B cell (primary cell): ENCODE data around the gene GKAP1. TPM values are rescaled to one million over a fixed set of nuclear protein-coding genes. Genes with fewer than 3 reads are reported as not detected.
A peak's percentile ranks its signal among the peaks of the same experiment; 100 is the strongest.
"Not testable (repeated sequence)": the region's sequence is repeated elsewhere in the genome, so short reads cannot be mapped to it uniquely, and the experiment has no call there.

Experiments used
- ATAC-seq: fragments of 200-7000 bp; cut with Tn5 transposase; one replicate; pipeline ENCODE4 v1.10.0; 2021; ENCODE audit warnings: low read depth, mild to moderate bottlenecking, moderate number of reproducible peaks, moderate library complexity
- CTCF ChIA-PET: fragments of 350-600 bp; sonication (Branson Sonifier 250); formaldehyde crosslinking; loops from one replicate; lab custom pipeline; 2021; ENCODE audit warnings: antibody characterized with exemption, inconsistent platforms; lab: Charles Lee
- POLR2A ChIA-PET: fragments of 350-600 bp; sonication (Branson Sonifier 250); formaldehyde crosslinking; loops from one replicate; lab custom pipeline; 2021; ENCODE audit warnings: antibody characterized with exemption; lab: Charles Lee
- DNase-seq: peaks from one replicate; pipeline ENCODE4 v3.0.0; 2013
- H2AFZ ChIP-seq: 2 replicates; pipeline ENCODE4 v1.6.1; 2012; ENCODE audit warnings: mild to moderate bottlenecking, low read depth, low read length; ENCODE audit not compliant: insufficient read depth, poor library complexity, severe bottlenecking
- H3K27ac ChIP-seq, 2 donors: 1 replicate in 1 of 2; 2 replicates in 1 of 2; pipeline ENCODE4 v1.5.1; 2012 to 2013; ENCODE audit warnings: low read length in 2 of 2, mild to moderate bottlenecking in 2 of 2, moderate library complexity in 1 of 2
- H3K27me3 ChIP-seq, 4 experiments: fragments of 200-600 bp in 1 of 4; sonication (generic) in 1 of 4; replicated peaks in 1 of 4; 1 replicate in 2 of 4; 2 replicates in 2 of 4; pipeline versions ENCODE4 v1.6.1 to v1.7.0; 2013 to 2016; ENCODE audit warnings: low read length in 3 of 4, mild to moderate bottlenecking in 2 of 4, mixed read lengths in 1 of 4, moderate library complexity in 1 of 4; ENCODE audit not compliant: insufficient read depth in 4 of 4, control insufficient read depth in 3 of 4; ENCODE audit errors: control extremely low read depth in 1 of 4
- H3K36me3 ChIP-seq, 2 experiments: replicated peaks in 1 of 2; 1 replicate in 1 of 2; 2 replicates in 1 of 2; pipeline versions ENCODE4 v1.6.1 to v1.7.1; 2013; ENCODE audit warnings: low read length in 1 of 2; ENCODE audit not compliant: insufficient read depth in 2 of 2, control insufficient read depth in 1 of 2; ENCODE audit errors: control extremely low read depth in 1 of 2, extremely low read depth in 1 of 2
- H3K4me1 ChIP-seq, 2 donors: fragments of 200-600 bp in 1 of 2; sonication (generic) in 1 of 2; 1 replicate in 1 of 2; 2 replicates in 1 of 2; pipeline versions ENCODE4 v1.5.1 to v1.6.1; 2013 to 2017; ENCODE audit warnings: low read length in 2 of 2; ENCODE audit not compliant: control insufficient read depth in 2 of 2, insufficient read depth in 2 of 2
- H3K4me2 ChIP-seq: replicated peaks from 2 replicates; pipeline ENCODE3; 2012; ENCODE audit warnings: mild to moderate bottlenecking, low read depth, low read length; ENCODE audit not compliant: poor library complexity, severe bottlenecking
- H3K4me3 ChIP-seq, 5 experiments: fragments of 200-600 bp in 1 of 5; sonication (generic) in 1 of 5; 1 replicate in 3 of 5; 2 replicates in 2 of 5; pipeline versions ENCODE4 v1.5.1 to v1.7.0; 2011 to 2016; ENCODE audit warnings: low read length in 4 of 5, mild to moderate bottlenecking in 4 of 5, low read depth in 2 of 5, control low read depth in 1 of 5, moderate library complexity in 1 of 5; ENCODE audit not compliant: insufficient read depth in 1 of 5; ENCODE audit errors: control extremely low read depth in 1 of 5, extremely low read depth in 1 of 5
- H3K79me2 ChIP-seq: fragments of 200-600 bp; sonication (generic); one replicate; pipeline ENCODE4 v1.6.0; 2016; ENCODE audit warnings: low read length; ENCODE audit not compliant: control insufficient read depth, insufficient read depth
- H3K9ac ChIP-seq: fragments of 200-600 bp; sonication (generic); 2 replicates; pipeline ENCODE4 v1.6.1; 2017; ENCODE audit warnings: mild to moderate bottlenecking, low read length, moderate library complexity
- H3K9me3 ChIP-seq, 3 donors: one replicate each; pipeline versions ENCODE4 v1.6.1 to v1.7.1; 2013; ENCODE audit warnings: low read length in 2 of 3; ENCODE audit not compliant: control insufficient read depth in 2 of 3, insufficient read depth in 1 of 3; ENCODE audit errors: control extremely low read depth in 1 of 3
- H4K20me1 ChIP-seq: 2 replicates; pipeline ENCODE4 v1.6.0; 2012; ENCODE audit warnings: mild to moderate bottlenecking, low read length; ENCODE audit not compliant: insufficient read depth, control insufficient read depth, poor library complexity, severe bottlenecking
- H3K27ac Mint-ChIP-seq: one replicate; pipeline ENCODE4 v1.8.0; 2021; ENCODE audit warnings: mixed read lengths
- H3K27me3 Mint-ChIP-seq: one replicate; pipeline ENCODE4 v1.8.0; 2021; ENCODE audit warnings: mixed read lengths
- H3K4me1 Mint-ChIP-seq: one replicate; pipeline ENCODE4 v1.8.0; 2021; ENCODE audit warnings: mixed read lengths
- H3K4me3 Mint-ChIP-seq: one replicate; pipeline ENCODE4 v1.8.0; 2021; ENCODE audit warnings: mixed read lengths
- H3K9me3 Mint-ChIP-seq: one replicate; pipeline ENCODE4 v1.8.0; 2022; ENCODE audit warnings: mixed read lengths; ENCODE audit not compliant: insufficient read depth
- EZH2 ChIP-seq: IDR thresholded peaks from 2 replicates; pipeline ENCODE4 v1.6.1; 2012; ENCODE audit warnings: borderline replicate concordance, low read depth, mild to moderate bottlenecking, moderate library complexity, low read length; ENCODE audit not compliant: insufficient read depth, poor library complexity, severe bottlenecking
- WGBS: methylation state at CpG from one replicate; pipeline ENCODE4 v1.1.5; 2013; ENCODE audit warnings: missing lambda C conversion rate; ENCODE audit not compliant: insufficient coverage; 5-methylcytosine and 5-hydroxymethylcytosine counted together
- intact Hi-C: fragments of 100-400 bp; cut with micrococcal nuclease; formaldehyde crosslinking; loops from one replicate; pipeline ENCODE4 v1.10.0; 2022
- polyA plus RNA-seq: library from polyadenylated mRNA; depleted of rRNA; stranded (reverse); fragments of >200 nt; gene quantifications from 2 replicates; pipeline ENCODE4 v1.2.3, GENCODE V29; 2012
- total RNA-seq, 2 donors: library from RNA; stranded (reverse); fragments of 120-200 nt in 1 of 2; gene quantifications; 1 replicate in 1 of 2; 2 replicates in 1 of 2; pipeline versions ENCODE4 v1.2.3 to v1.2.4, GENCODE V29; 2013 to 2022
- TF ChIP-seq, protein P1 (sequence below): fragments of 200-600 bp; IDR thresholded peaks from one replicate; pipeline ENCODE4 v1.8.0; 2022; ENCODE audit warnings: antibody characterized with exemption, mild to moderate bottlenecking

GKAP1 gene
- total and polyA plus RNA-seq, 2 donors (not counting 1 experiment from before 2014, with no cell fraction given) = 2.7 to 23.1 TPM

DNA sequence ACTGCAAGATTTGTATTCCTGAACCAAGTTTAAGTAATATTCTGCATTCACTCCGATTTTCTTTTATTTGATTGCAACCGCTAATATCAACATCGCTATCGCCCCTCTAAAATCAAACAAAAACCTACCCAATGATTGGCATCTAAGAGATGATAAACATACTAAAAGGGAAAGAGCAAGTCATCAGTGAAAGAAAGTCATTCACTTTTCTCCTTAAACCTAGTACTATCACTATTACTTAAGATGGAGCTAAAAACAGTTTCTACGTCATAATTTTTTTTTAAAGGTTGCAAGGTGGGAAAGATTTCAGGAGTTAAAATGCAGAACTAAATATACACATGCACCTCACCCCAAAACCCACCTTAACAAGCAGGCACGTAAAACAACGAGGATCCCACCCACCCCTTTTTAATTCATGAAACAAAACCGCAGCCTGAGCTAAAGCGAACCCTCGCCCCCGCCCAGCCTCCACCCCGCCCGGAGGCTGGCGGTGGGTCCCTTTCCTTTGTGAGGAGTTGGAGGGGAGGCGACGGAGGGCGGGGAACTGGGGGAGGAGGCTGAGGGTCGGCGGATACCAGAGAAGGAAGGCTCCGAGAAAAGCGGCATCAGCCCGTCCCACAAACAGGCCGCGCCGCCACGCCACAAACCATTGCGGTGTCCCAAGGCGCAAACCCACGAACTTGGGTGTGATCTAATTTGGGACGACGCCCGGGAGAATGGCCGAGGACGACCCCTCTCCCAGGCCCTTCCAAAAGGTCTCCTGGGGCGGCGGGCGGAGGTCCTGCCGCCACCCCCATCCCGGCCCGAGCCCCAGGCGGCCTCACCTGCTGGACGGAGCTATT is 110.7 kb downstream of the GKAP1 start:
- peaks cover 54% of the 10 kb centered on the region for H3K79me2 ChIP-seq
- peak overlapping the region; percentile 75 to 95 (median 87) for H3K4me3 ChIP-seq
- peak overlapping the region; percentile 93 for H3K4me3 Mint-ChIP-seq
- peaks cover 20% of the 10 kb centered on the region in 2 donors for H3K4me1 ChIP-seq
- intact Hi-C loops = loop anchor here (5.0 kb wide), 1 partner anchor 35 kb away; no protein-coding TSS in a partner anchor
- peaks cover 22% of the 10 kb centered on the region for H4K20me1 ChIP-seq
- peaks cover 0 to 4% (median 0%) of the 10 kb centered on the region in 3 donors for H3K9me3 ChIP-seq
- peak overlapping the region; percentile 85 for H2AFZ ChIP-seq
- POLR2A ChIA-PET = interaction anchor here (1.7 to 2.5 kb wide), 4 partner anchors 83 to 273 kb away, joined by 5 to 17 read pairs (median 12); partner anchors contain the start of genes HNRNPK, IDNK, KIF27 and RMI1
- CTCF ChIA-PET = interaction anchor here (0.6 to 1.7 kb wide), 4 partner anchors 18 to 214 kb away, joined by 3 to 7 read pairs (median 4); partner anchors contain the start of gene KIF27
- no peak for DNase-seq
- TF ChIP-seq EZH2 = no peak
- TF ChIP-seq, protein P1, sequence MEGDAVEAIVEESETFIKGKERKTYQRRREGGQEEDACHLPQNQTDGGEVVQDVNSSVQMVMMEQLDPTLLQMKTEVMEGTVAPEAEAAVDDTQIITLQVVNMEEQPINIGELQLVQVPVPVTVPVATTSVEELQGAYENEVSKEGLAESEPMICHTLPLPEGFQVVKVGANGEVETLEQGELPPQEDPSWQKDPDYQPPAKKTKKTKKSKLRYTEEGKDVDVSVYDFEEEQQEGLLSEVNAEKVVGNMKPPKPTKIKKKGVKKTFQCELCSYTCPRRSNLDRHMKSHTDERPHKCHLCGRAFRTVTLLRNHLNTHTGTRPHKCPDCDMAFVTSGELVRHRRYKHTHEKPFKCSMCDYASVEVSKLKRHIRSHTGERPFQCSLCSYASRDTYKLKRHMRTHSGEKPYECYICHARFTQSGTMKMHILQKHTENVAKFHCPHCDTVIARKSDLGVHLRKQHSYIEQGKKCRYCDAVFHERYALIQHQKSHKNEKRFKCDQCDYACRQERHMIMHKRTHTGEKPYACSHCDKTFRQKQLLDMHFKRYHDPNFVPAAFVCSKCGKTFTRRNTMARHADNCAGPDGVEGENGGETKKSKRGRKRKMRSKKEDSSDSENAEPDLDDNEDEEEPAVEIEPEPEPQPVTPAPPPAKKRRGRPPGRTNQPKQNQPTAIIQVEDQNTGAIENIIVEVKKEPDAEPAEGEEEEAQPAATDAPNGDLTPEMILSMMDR = no peak
- no peaks in the 10 kb centered on the region for H3K27me3 ChIP-seq
- WGBS = under 1% methylated on average over 30 of the region's 42 CpGs
- peaks cover 2% of the 10 kb centered on the region for H3K9me3 Mint-ChIP-seq
- peak overlapping the region; percentile 81 for H3K9ac ChIP-seq
- H3K36me3 ChIP-seq = no peaks in the 10 kb centered on the region
- peak overlapping the region; percentile 95 for H3K27ac Mint-ChIP-seq
- H3K27me3 Mint-ChIP-seq = no peaks in the 10 kb centered on the region
- H3K4me2 ChIP-seq = peak overlapping the region; percentile 76
- peaks cover 53% of the 10 kb centered on the region for H3K4me1 Mint-ChIP-seq
- peak overlapping the region; percentile 95 to 96 for H3K27ac ChIP-seq
- ATAC-seq = peak; percentile 3

DNA sequence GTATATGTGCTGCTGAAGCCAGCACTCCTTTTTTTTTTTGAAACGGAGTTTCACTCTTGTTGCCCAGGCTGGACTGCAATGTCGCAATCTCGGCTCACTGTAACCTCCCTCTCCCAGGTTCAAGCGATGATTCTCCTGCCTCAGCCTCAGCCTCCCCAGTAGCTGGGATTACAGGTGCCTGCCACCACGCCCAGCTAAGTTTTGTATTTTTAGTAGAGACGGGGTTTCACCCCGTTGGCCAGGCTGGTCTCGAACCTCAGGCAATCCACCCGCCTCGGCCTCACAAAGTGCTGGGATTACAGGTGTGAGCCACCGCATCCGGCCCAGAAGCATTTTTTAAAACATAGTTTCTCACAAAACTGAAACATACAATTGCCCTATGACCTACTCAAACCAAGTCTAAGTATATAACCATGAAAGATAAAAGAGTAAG is 112.3 kb downstream of the GKAP1 start:
- 86% methylated on average over 3 of the region's 12 CpGs for WGBS
- Histone ChIP-seq H4K20me1 (peaks cover 29% of the 10 kb centered on the region), H3K4me2 (peak overlapping the region; percentile 76), H3K4me1 (peaks cover 30 to 33% of the 10 kb centered on the region in 2 donors), H3K79me2 (peaks cover 70% of the 10 kb centered on the region)
- DNase-seq, H3K27me3 ChIP-seq, H3K9me3 Mint-ChIP-seq, H3K27ac Mint-ChIP-seq, H3K27ac ChIP-seq, H3K4me3 ChIP-seq, H3K9me3 ChIP-seq, POLR2A ChIA-PET, H2AFZ ChIP-seq, CTCF ChIA-PET, ATAC-seq, H3K27me3 Mint-ChIP-seq, H3K36me3 ChIP-seq, H3K9ac ChIP-seq: not testable (repeated sequence)
- Mint-ChIP-seq H3K4me3 (peak overlapping the region; percentile 93), H3K4me1 (peaks cover 67% of the 10 kb centered on the region)
- intact Hi-C loops = loop anchor here (5.0 kb wide), 1 partner anchor 33 kb away; no protein-coding TSS in a partner anchor
